Astrocyte of the cerebellum (primary cell): ENCODE results near the gene TBKBP1.

Experiments
- DNase-seq: peaks from one replicate; pipeline ENCODE4 v3.0.0-alpha.2; 2011; ENCODE audit warnings: low read depth
- H3K4me3 ChIP-seq: 2 replicates; pipeline ENCODE4 v1.5.1; 2011; ENCODE audit warnings: mild to moderate bottlenecking, low read depth, low read length, moderate library complexity
- CTCF ChIP-seq: IDR thresholded peaks from 2 replicates; pipeline ENCODE4 v1.5.1; 2012; ENCODE audit warnings: low read length, low read depth, moderate library complexity, mild to moderate bottlenecking; ENCODE audit errors: missing control alignments
- in situ Hi-C: cut with HindIII; loops from 2 replicates; pipeline ENCODE4 v1.10.0; 2017; ENCODE audit warnings: low sequenced_read_pairs

Gene TBKBP1

DNA sequence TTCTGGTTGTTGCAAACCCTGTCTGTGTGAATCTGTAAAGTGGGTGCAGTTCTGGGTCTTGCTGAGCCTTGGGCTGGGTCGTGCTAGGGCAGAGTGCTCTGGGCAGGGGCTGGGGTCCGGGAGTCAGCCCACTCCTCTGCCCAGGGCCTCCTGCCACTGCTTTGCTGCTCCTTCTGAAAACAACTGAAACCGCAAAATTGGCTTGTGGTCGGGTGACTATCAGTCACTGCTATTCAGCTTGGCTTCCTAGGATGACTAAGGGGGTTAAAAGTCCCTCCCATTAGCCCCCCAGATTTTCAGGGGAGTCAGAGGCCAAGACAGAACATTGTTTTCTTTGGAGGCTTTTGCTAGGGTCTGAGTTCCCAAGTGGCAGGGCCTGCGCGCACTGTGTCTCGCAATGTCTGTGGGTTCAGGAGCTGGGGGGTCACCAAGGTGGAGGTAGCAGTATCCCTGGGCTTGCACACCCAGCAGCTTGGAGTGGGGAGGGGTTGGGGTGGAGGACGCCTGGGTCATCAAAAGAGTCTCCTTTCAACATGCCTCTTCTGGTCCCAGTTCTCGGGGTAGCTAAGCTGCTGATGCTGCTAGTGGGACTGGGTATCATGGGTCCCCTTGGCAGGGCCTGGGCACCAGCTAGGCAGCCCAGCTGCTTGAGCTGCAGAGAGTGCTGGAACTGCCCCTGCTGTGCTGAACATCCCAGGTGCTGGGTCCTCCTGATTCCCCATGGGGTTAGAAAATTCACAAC is 25.6 kb downstream of the TBKBP1 start:
- no peak for TF ChIP-seq CTCF
- H3K4me3 ChIP-seq: no peak overlapping the region
- peak; percentile 46 for DNase-seq
- in situ Hi-C loops: no loop called here

DNA sequence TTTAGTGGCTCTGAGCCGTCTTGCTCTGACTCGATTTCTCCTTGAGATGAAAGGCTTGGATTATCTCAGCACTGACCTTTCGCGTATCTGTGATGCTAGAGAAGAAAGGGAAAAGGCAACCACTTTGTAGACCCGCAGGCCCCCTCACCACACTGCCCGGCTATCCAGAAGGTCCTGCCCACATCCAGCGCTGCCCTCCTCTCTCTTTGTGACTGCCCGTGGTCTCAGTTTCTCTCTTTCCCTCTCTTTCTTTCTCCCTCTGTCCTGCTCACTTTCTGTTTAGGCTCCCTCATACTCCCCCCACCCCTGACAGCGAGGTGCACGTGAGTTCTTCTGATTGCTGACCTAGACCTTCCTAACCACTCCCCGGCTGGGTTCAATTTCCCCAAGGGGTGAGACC is 26.2 kb downstream of the TBKBP1 start:
- in situ Hi-C loops: no loop called here
- DNase-seq: no peak
- TF ChIP-seq CTCF: no peak
- H3K4me3 ChIP-seq: no peak overlapping the region

- no peak overlapping the region for H3K4me3 ChIP-seq
- no peak for DNase-seq
- in situ Hi-C loops: no loop called here
- no peak for TF ChIP-seq CTCF
These were observed 27.0 kb downstream of the TBKBP1 start for GRCh38 chr17:47720754-47721533.

DNA sequence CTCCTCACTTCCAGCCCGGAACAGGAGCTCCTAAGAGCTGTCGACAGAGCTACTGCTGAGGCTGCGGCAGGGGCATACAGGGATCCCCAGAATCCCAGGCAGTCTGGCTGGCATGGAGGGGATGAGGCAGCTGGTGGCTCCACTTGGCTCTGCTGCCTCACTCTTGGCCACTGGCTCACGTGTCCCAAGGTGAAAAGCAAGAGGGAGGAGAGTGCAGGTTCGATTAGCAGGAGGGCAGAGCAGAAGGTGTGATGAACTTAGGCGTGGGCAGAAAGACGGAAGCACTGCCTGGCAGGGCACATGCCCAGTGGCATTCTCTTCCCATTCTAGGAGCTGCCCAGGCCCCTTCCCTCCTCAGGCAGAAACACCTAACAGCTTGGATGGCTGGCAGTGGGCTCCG is 27.8 kb downstream of the TBKBP1 start:
- in situ Hi-C loops: no loop called here

DNA sequence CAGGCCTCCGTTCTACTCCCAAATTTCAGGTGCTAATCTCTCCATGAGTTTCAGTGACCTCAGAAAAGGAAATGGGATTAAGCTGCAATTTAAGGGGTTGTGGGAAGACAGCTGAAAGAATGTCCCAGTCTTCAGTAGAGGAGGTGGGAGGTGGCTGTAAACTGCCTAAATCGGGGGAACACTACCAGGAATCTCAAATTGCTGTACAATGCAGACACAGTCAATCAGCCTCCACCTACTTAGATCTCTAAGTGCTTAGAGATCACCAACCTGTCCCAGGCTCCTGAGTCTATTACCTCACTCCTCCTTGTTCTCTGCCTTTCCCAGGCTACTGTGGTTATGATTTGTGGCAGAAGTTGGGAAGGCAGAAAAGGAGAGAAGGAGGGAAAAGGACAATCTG is 30.7 kb downstream of the TBKBP1 start:
- TF ChIP-seq CTCF: no peak
- no peak for DNase-seq
- no peak overlapping the region for H3K4me3 ChIP-seq
- in situ Hi-C loops: no loop called here

More for the DNA sequence above, 27.8 kb downstream of the TBKBP1 start:
- DNase-seq: no peak
- TF ChIP-seq CTCF: no peak
- no peak overlapping the region for H3K4me3 ChIP-seq

DNA sequence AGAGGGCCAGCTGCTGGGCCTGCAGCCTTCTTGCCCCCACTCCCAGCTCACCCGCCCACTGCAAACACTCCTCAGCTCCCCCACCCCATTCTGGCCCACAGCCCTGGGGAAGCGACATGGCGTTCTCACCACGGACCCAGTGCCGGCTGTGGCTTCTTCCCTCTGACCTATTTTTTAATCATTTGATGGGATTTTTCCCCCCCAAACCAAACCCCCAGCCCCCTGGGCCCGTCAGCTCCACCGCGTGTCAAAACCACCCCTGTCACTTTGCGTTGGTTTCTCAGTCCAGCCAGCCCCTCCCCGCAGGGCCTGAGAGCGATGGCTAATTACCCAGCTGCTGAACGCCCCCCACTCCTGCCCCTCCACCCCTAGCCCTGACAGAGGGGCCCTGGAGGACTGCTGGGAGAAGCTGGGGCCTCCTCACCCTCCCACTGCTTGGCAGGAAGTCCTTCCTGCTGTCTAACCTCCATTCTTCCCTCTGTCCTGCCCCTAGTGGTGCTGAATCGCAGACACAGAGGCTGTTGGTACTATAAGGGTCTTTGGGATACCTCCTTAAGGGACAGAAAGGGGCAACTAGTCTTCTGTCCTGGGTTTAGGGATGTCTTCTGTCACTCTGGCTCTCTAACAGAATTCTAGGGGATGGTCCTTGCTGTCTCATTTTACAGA is 31.6 kb downstream of the TBKBP1 start:
- H3K4me3 ChIP-seq: no peak overlapping the region
- no peak for DNase-seq
- in situ Hi-C loops: no loop called here
- no peak for TF ChIP-seq CTCF
